ENCODE measurements around the gene POLQ. TPM values are rescaled to one million over a fixed set of nuclear protein-coding genes. Genes with fewer than 3 reads are reported as not detected.

The POLQ gene
- total and polyA plus RNA-seq, 9 of the 15 experiments (the other 6 are each of a cell fraction or from before 2014, with no cell fraction given): 1.5 to 19.0 (median 8.8) TPM

DNA sequence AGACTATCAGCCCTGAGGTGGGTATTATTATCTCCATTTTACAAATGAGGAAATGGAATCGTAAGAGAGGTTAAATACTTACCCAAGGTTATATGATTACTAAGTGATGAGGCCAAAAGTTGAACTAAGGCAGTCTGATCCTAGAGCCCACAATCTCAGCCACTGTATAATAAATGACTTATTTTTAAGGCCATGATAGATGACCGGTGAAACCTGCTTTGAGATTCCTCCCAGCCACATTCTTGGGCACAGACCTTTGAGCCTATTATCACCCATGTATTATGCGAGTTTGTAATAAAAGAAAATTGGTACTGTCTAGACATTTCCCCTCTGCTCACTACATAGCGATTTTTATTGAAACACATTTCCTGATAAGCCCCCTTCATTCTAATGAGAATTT, 37.4 kb downstream of the POLQ start (continued):
- no peak for TF ChIP-seq CLOCK (CRISPR knock-in tag; IDR thresholded peaks at IDR 0.05; ENCODE audit: borderline replicate concordance)
- TF ChIP-seq HDAC2 (IDR thresholded peaks at IDR 0.05): no peak
- no peak for TF ChIP-seq RAD21 (CRISPR knock-in tag; conservative IDR thresholded peaks at IDR 0.05 in 1 of 2, IDR thresholded peaks at IDR 0.05 in 1 of 2)
- TF ChIP-seq OTX1 (CRISPR knock-in tag; IDR thresholded peaks at IDR 0.05): no peak

DNA sequence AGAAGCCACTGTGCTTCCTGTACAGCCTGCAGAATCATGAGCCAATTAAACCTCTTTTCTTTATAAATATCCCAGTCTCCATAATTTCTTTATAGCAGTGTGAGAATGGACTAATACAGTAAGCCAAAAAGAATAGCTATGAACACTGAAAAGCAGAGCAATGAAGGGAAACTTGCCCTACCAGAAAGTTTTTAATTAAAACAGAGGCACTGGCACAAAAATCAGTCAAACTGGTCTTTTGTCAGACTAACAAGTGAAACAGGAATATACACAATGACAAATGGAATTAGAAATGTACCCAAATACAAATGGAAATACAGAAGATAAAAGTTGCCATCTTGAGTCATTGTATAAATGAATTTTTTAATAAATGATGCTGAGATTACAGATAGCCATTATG, 40.5 kb downstream of the POLQ start:
- H3K4me3 ChIP-seq: no peak overlapping the region
- BruUV-seq (replicated peaks): no TSS peak
- in situ Hi-C loops (cut with MboI): no loop called here
- CTCF ChIA-PET (ENCODE audit: low intra/inter-chr PET ratio): no interaction called here
- H3K36me3 ChIP-seq (ENCODE audit: control insufficient read depth, insufficient read depth, low read length): peaks cover 50% of the 10 kb centered on the region; the same call in 2 of the 3 replicates
- POLR2A ChIA-PET: no interaction called here
- H3K27me3 ChIP-seq (ENCODE audit: control insufficient read depth in 2 of 2, insufficient read depth in 2 of 2, low read length in 2 of 2): no peaks in the 10 kb centered on the region
- no peaks in the 10 kb centered on the region for H4K20me1 ChIP-seq (replicated peaks; ENCODE audit: control insufficient read depth, insufficient read depth, low read length)
- no peaks in the 10 kb centered on the region for H3K9me1 ChIP-seq (ENCODE audit: control insufficient read depth, insufficient read depth, low read length)
- TF ChIP-seq, protein P1, sequence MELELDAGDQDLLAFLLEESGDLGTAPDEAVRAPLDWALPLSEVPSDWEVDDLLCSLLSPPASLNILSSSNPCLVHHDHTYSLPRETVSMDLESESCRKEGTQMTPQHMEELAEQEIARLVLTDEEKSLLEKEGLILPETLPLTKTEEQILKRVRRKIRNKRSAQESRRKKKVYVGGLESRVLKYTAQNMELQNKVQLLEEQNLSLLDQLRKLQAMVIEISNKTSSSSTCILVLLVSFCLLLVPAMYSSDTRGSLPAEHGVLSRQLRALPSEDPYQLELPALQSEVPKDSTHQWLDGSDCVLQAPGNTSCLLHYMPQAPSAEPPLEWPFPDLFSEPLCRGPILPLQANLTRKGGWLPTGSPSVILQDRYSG (tag; conservative IDR thresholded peaks at IDR 0.05; ENCODE audit: low read depth): no peak
- TF ChIP-seq OTX1 (CRISPR knock-in tag; IDR thresholded peaks at IDR 0.05): no peak
- no peak for TF ChIP-seq FOXJ3 (CRISPR knock-in tag; IDR thresholded peaks at IDR 0.05)
- TF ChIP-seq LCOR (CRISPR knock-in tag; IDR thresholded peaks at IDR 0.05): no peak
- no peak for TF ChIP-seq PREB (CRISPR knock-in tag; IDR thresholded peaks at IDR 0.05)
- no peak for TF ChIP-seq BCOR (IDR thresholded peaks at IDR 0.05)
- TF ChIP-seq ZBTB49 (CRISPR knock-in tag; IDR thresholded peaks at IDR 0.05; ENCODE audit: borderline replicate concordance): no peak
- ATAC-seq: no peak
- intact Hi-C loops (cut with micrococcal nuclease): no loop called here
- no peak for FAIRE-seq
- no peaks in the 10 kb centered on the region for H3K9me3 ChIP-seq (replicated peaks; ENCODE audit: control insufficient read depth, insufficient read depth, low read depth, low read length)
- H3K4me1 ChIP-seq (replicated peaks in 1 of 2; ENCODE audit: control insufficient read depth in 2 of 2, insufficient read depth in 2 of 2, low read length in 2 of 2): no peaks in the 10 kb centered on the region
- H3K27ac ChIP-seq (ENCODE audit: extremely low read depth, low read depth, low read length): no peak overlapping the region
- no peak for DNase-seq (ENCODE audit: extremely low read depth in 1 of 4, low spot score in 3 of 4)
- H3K79me2 ChIP-seq (ENCODE audit: control insufficient read depth, insufficient read depth, low read length): no peaks in the 10 kb centered on the region
- no peak overlapping the region for H2AFZ ChIP-seq (ENCODE audit: low read depth, low read length)
- H3K9ac ChIP-seq (ENCODE audit: insufficient read depth in 1 of 2, low read depth in 2 of 2, low read length in 2 of 2): no peak overlapping the region
- H3K4me2 ChIP-seq (ENCODE audit: insufficient read depth, low read length): no peak overlapping the region
